NCI-H2196 (cell line): ENCODE measurements around the gene CDC42EP1.
A peak's percentile ranks its signal among the peaks of the same experiment; 100 is the strongest.
"Not testable (repeated sequence)": the region's sequence is repeated elsewhere in the genome, so short reads cannot be mapped to it uniquely, and the experiment has no call there.

Source experiments
- DNase-seq: peaks from one replicate; lab custom pipeline; 2025; ENCODE audit not compliant: unreplicated experiment; lab: John Stamatoyannopoulos, UW

Gene CDC42EP1

DNA sequence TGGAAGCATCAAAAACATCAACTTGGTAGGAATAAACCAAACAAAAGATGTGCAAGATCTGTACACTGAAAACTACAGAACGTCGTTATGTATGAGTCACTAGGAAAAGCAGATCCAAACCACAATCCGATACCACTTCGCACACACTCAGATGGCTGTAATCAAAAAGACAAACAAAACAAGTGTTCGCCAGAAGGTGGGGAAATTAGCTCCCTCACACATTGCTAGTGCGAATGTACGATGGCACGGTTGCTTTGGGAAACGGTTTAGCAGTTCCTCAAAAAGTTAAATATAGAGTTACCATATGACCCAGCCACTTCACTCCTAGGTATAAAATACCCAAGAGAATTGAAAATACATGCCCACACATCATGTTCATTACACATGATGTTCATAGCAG lies 26.3 kb upstream of the CDC42EP1 start:
- peak; percentile 18 for DNase-seq

DNA sequence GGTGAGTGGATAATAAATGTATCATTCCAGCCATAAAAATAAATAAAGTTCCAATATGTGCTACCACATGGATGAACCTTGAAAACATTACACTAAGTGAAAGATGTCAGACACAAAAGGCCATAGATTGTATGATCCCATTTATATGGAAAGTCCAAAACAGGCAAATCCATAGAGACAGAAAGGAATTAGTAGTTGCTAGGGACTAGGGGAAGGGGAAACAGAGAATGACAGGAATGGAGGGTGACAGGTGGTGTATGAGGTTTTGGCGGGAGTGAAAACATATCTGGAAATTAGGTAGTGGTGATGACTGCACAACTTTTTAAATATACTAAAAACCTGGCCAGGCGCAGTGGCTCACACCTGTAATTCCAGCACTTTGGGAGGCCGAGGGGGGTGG lies 25.8 kb upstream of the CDC42EP1 start:
- no peak for DNase-seq

DNA sequence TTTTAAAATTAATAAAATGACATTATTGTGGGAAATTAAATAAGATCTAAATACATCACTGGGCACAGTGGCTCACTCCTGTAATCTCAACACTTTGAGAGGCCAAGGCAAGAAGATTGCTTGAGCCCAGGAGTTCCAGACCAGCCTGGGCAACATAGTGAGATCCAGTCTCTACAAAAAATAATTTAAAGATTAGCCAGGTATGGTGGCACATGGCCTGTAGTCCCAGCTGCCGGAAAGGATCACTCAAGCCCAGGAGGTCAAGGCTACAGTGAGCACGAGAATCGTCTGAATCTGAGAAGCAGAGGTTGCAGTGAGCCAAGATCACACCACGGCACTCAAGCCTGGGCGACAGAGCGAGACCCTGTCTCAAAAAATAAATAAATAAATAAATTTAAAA lies 25.1 kb upstream of the CDC42EP1 start:
- DNase-seq = no peak

DNA sequence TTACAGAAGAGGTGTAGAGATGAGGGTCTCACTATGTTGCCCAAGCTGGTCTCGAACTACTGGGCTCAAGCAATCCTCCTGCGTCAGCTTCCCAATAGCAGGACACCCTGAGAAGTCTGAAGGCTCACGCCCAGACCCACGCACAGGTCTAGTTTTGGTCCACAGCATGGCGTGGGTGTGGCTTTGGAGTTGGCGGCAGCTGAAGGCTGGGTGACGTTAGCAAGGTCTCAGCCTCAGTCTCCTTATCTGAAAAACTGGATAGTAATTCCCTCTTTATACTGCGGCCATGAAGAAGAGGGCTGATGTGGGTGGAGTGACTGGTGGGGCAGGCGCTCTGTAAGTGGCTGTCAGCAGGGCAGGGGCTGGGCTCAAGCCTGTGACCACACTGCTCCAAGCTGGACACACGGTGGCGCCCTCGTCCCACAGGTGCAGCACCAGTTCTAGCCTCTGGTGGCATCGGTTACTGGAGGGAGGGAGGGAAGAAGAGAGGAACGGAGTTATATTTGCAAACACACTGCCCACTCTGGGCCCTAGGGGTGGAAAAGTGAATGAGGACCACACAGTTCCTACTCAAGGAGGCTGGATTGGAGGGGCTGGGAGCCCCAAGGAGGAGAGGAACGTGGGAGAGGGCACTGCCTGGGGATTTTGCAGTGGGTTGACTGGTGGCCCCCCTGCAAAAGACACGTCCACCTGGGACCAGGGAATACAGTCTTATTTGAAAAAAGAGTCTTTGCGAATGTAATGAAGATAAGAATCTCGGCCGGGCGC lies 21.5 kb upstream of the CDC42EP1 start:
- peak; percentile 74 for DNase-seq

DNA sequence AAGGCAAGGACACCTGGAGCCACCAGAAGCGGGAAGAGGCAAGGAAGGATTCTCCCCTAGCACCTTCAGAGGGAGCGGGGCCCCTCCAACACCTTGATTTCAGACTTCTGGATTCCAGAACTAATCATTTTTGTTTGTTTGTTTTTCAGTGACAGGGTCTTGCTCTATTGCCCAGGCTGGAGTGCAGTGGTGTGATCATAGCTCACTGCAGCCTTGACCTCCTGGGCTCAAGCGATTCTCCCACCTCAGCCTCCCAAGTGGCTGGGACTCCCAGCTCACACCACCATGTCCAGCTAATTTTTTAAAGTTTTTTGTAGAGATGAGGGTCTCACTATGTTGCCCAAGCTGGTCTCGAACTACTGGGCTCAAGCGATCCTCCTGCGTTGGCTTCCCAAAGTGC lies 20.5 kb upstream of the CDC42EP1 start:
- DNase-seq = not testable (repeated sequence)

DNA sequence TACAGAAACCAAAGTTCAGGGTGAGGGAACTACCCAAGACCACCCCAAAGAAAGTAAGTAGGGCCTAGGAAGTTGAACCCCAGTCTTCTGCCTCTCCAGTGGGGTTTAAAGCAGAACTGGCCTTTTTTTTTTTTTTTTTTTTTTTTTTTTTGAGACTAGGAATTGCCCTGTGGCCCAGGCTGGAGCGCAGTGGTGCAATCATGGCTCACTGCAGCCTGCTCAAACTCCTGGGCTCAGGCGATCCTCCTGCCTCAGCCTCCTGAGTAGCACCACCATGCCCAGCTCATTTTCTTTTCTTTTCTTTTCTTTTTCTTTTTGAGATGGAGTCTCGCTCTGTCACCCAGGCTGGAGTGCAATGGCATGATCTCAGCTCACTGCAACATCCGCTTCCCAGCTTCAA lies 17.9 kb upstream of the CDC42EP1 start:
- not testable (repeated sequence) for DNase-seq

DNA sequence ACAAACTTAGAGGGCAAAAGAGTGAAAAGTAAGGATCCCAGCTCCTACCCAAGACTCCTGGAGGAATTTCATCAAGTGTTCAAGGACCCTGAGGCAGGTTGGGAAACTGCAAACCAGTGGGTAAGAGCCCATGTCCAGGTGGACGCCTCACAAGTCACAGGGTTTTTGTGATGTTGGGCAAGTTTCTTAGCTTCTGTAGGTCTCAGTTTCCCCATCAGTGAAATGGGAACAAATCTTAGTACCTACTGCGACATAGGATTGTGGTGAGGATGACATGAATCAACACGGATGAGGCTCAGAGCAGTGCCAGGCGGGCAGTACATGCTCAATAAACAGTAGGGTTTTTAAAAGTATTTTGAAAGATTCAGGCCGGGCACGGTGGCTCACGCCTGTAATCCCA lies 17.3 kb upstream of the CDC42EP1 start:
- DNase-seq = no peak

DNA sequence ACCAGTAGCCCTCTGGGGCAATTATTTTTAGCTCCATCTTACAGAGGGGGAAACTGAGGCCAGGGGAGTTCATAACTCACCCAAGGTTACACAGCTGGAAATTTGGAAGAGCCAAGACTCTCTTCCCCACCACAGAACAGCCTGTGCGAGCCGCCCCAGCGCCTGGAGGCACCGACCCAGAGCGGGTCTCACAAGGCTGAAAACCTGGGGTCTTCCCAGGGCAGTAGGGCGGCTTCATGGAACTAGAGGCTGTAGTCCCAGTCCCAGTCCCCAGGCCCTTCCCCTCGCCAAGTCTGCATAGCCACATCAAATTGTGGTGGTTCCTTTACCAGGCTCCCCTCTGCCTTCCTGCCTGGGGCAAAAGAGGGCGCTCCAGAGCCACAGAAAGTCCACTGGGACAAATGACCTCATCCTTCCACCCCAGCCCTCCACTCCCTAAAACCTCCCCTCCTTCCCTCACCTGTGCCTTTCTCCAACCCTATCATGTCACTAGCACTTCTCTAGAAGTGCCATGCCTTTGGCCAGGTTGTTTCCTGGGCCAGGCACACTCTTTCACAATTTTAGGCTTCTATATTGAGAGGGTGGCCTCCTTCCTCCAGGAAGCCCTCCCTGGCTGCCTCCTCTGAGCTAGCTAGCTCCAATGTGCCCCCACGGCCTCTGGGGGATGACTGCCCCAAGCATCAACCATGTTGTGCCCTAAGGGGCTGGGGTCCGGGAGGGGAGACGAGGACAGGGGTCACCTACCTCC lies 15.2 kb upstream of the CDC42EP1 start:
- peak; percentile 22 for DNase-seq

DNA sequence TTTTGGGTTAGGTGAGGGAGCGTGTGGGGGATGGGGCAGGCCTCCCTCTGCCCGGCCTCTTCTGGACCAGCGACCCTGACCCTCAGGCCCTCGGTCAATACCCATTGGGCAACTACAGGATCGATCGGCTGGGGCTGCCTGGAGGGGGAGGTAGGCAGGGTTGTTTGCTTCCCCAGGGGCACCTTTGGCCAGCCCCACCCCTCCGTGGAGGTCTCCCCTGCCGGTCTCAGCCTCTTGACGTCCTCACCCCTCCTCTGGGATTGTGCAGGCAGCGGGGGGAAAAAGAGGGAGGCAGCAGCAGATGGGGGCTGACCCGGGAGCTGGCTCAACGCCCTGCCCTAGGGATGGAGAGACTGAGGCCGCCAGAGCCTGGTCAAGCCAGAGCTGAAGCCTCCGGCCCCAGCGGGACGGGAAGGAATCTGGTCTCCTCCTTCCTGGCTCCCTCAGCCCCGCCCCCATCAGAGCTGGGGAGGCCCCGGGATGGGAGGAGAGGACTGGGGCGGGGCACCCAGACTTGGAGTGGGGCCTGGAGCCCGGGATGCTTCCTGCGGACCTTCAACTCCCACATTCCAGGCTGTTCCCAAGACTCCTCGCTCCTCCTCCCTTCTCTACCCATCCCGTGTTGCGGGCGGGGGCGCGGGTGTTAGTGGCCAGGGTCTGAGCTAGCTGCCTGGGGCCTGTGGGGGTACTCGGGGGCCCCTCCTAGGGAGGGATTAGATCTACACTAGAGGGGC lies 14.4 kb upstream of the CDC42EP1 start:
- no peak for DNase-seq

DNA sequence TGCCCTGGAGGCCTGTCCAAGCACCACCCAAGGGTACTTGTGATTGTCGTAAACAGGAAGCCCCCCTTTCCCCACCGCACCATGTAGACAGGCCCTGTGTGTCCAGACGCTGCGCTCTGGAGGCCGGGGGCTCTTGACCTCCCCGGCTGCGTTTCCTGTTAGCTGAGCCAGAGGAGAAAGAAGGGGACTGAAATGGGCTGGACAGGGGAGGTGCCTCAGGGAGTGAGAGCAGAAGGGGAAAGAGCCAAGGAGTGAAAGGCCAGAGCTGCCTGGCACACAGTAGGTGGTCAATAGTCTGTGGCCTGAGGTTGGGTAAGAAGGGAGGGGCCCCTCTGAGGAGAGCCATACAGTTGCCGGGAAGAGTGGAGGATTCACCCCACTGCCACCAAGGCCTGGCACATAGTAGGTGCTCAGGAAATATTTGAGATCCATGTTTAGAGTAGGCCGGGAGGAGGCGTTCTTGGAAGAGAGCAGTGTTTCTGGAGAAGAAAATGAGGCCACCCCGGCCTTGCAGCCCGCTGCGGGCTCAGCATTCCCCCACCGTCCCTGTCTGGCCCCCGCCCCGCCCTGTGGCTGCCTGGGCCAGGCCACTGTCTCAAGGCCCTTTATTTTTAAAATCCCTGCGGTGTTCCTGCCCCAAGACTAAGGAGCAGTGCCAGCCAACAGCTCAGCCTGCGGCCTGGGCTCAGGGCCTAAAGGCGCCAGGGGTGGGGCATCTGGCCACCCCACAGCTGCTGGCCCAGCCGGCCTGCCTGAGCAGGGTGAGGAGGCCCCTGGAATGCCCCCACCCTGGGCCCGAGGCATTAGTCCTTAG lies 13.6 kb upstream of the CDC42EP1 start:
- no peak for DNase-seq

DNA sequence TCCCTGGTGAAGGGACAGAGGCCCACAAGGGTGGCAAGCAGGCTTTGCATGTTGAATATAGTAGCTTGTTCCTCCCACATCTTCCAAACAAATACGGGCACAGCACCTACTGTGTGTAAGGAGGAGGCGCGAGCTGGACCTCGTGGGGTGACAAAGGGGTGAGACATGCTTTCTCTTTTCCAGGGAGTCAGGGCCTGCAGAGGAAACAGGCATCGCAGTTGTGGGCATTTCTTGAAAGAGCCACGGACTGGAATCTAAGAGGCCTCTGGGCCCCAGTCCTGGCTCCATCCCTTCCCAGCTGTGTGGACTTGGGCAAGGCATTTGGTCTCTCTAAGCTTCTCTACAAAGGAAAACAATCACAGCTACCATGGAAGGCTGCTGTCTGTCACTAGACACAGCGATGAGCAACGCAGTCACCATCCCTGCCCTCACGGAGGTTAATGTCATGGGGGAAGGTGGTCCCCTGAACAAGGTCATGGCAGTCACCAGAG lies 13.0 kb upstream of the CDC42EP1 start:
- no peak for DNase-seq

DNA sequence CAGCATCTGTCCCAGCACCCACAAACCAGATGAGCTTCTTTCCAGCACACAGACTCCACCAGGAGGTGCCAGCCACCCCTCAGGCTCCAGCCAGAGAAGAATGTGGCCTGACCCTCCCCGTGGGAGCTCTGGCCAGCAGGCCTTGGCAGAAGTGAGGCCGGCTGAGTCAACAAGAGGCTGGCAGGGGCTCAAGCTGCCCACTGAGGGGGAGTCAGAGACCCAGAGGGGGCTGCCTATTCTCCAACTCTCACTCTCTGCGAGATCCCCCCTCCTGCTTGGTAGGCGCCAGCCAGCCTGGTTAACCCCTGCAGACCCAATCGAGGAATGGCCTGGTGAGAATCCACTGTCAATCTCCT lies 10.6 kb upstream of the CDC42EP1 start:
- DNase-seq = peak; percentile 10

DNA sequence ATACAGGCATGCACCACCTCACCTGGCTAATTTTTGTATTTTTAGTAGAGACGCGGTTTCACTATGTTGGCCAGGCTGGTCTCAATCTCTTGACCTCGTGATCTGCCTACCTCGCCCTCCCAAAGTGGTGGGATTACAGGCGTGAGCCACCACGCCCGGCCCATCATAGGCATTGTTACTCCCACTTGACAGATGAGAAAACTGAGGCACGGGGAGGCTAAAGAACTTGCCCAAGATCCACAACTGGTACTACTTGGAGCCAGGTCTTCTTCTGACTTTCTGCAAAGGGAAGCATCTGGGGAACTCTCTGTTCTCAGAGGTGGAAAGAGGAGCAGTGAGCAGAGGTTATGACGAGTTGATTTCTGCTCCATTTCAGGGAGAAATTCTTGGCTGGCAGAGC lies 9.4 kb upstream of the CDC42EP1 start:
- DNase-seq = not testable (repeated sequence)

DNA sequence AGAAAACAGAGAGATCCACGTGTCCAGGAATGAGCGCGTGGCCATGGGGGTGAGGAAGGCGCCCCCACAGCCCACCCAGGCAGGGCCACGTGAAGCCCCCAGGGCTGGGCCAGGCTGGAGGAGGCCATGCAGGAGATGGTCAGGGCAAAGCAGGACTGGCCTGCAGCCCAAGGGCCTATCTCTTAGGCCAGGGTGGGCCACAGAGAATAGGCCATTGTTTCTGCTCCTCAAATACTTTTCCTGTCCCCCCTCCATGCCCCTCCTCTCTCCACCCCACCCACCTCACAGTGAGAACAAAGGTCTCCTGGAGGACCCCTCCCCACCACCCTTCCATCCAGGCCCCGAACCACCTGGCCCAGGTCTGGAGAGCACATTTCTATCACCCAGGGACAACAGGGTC lies 8.3 kb upstream of the CDC42EP1 start:
- no peak for DNase-seq

DNA sequence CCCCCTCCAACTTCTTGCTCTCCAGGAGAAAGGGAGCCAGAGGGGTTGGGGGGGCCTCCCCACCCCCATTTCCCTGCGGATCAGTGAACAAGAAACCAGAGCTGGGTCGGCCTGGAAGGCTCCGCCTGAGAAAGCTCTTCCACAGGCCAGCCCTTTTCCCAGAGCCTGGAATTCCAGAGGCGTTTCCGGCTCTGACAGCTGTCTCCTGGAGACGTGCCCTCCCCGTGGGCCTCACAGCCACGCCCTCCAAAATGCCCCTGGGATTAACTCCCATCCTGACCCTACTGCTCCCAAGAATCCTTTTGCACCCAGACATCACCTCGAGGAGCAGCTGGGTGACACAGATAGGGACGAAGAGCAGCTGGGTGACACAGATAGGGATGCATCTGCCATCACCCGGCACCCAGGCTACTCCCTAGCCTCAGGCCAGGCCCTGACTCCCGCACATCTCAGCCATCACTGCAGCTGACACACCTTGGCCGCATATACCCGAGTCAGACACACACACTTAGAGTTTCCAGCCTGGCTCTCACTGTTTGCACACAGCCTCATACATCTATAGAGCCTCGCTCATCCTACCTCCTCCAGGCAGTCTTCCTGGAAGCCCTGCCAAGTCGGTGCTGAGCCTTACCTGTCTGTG lies 7.6 kb upstream of the CDC42EP1 start:
- no peak for DNase-seq

DNA sequence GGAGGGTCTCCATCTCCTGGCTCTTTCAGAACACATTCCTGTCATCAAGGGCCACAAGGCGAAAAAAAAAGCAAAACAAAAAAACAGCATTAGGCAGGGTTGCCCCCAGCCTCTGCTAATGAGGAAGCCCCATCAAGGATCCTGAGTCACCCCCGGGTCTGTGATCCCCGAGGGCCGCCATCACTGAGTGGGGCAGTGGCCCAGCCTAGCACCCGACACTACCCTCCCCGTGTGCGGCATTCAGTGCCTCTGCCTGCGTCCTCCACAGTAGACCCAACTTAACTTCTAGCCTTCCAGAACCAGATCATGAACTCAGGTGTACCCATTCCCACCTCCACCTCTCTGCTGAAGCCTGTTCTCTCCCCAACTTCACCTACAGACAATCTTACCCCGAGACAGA lies 6.6 kb upstream of the CDC42EP1 start:
- no peak for DNase-seq

DNA sequence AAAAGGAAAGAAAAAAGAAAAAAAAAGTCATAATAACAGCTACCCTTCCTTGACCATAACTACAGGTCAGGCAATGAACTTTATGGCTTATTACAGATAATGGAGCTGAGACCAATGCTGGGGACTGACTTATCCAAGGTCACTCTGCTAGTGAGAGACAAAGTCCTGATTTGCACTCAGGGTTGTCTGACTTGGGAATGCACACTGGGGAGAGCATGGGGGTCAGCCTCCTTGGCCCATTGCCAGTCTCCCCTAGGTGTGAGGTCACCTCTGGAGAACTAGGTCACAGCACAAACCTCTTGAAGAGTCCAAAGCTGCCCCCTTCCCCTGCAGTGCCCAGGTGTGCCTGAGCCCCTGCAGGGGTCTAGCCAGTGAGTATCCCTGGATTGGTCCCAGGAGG lies 5.3 kb upstream of the CDC42EP1 start:
- no peak for DNase-seq

DNA sequence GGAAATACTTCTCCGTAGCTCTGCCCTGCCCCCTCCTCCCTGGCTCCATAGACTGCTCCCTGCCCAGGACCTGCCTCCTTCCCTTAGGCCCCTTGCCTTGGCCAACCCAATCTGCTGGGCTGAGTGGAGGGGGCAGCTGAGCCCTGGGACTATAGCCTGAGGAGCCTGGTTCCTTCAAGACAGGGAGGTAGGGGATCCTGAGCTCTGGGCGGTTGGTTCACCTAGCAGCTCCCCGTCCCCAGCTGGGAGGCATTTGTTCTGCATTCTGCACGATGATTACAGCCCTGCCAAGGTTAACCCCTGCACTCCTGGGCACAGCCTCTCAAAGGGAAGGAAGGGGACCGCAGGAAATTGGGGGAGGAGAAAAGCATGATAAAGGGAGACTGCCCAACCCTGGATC lies 3.6 kb upstream of the CDC42EP1 start:
- no peak for DNase-seq

DNA sequence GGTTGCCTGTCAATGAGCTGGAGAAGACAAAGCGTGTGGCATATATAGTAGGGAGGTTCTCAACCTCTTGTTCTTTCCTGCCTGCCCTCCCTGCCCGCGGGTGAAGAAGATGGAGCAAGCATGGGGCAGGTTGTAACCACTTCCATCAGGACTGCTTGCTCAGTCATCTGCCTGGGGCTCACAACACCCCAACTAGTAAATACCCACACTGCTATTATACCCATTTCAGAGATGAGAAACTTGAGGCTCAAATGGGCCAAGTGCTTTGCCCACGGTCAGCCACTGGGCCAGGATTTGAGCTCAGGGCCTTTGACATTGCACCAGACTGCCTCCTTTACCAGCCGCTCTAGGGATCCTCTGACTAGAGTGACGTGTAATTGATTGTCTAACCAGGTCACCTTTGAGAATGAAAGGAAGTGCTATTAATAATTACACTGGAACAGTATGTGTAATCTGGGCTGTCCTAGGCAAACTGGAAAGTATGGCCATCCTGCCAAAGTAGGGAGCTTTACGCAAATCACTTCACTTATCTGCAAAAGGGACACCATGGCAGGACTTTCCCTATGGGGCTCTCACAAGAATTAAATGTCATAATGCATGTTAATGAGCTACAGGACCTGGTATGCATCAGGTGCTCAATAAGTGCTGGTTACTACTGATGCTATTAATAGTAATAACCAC lies 2.8 kb upstream of the CDC42EP1 start:
- no peak for DNase-seq

DNA sequence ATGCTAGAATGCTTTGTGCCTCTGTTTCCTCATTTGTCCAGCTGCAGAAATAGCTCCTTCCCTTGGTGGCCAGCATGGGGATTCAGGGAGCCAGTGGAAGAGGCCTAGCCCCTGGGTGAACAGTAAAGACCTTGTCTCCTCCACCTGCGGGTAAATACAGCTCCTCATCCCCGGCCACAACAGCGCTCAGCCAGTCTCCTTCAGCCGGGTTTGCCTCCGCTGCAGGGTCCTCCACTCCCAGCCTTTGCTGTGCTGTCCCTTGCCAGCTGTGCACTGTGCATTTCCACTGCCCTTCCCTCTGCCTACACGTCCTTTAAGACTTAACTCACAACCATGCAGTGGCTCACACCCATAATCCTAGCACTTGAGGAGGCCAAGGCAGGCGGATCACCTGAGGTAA lies 1.5 kb upstream of the CDC42EP1 start:
- DNase-seq = no peak
